SW 1271 (cell line): ENCODE data around the gene PPP4R1.
A peak's percentile ranks its signal among the peaks of the same experiment; 100 is the strongest.

Experiments
- DNase-seq, 2 experiments: peaks; one replicate each; lab custom pipeline; 2025; lab: John Stamatoyannopoulos, UW

Gene PPP4R1

DNA sequence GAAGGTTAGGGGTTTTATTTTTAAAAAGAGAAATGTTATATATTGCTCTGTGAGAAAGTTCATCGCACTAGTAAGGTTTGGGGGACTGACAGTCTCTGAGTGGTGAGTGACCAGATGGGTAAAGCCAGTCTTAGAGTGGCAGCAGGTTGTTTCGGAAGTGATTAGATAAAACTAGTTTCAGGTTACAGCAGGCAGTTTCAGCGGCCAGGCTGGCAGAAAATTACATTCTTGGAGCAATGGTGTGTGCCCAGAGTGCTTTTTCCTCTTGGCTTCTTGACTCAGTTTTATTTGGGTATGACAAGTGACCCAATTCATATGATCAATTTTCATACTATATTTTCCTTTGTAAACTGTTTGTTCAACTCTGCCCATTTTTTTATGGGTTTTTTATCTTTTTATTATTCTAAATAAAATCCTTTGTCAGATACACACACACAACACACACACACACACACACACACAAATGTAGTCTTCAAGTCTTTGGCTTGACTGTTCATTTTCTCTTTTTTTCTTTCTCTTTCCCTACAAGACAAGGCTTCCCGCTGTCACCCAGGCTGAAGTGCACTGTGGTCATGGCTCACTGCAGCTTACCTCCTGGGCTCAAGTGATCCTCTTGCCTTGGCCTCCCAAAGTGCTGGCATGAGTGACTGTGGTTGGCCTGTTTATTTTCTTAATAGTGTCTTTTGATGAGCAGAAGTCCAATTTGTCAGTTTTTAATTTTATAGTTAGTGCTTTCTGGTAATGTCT lies 108.1 kb downstream of the PPP4R1 start:
- peak in 1 of 2 experiments; percentile 30 for DNase-seq
